Stimulated activated CD8-positive, alpha-beta memory T cell treated with anti-CD3 and anti-CD28 coated beads, Interleukin-7, amount 100 ng/mL, for 4 hours (primary cell): Measurements from ENCODE around the gene DECR2.

ENCODE experiments used
- DNase-seq, 2 donors: peaks; one replicate each; pipeline ENCODE4 v3.0.0-alpha.2; 2020; ENCODE audit warnings: low read depth in 2 of 2

Gene DECR2

DNA sequence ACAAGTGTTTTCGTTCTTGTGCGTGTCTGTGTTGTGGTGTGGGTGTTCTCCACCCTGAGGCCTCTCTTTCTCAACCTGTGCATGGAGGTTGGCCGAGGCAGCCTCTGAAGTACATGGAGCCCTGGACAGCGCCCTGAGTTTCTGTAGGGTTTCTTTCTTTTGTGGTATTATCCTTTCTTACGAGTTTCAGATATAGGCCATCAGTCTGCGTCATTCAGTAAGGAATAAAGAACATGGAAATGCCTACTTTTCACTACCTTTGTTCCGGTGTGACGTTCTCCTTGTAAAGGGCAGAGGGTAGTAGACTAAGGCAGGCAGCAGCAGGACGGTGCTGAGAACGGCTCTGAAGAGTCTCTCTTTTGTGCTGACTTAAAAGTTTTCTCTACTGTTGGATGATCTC, 42.3 kb downstream of the DECR2 start:
- no peak for DNase-seq

DNA sequence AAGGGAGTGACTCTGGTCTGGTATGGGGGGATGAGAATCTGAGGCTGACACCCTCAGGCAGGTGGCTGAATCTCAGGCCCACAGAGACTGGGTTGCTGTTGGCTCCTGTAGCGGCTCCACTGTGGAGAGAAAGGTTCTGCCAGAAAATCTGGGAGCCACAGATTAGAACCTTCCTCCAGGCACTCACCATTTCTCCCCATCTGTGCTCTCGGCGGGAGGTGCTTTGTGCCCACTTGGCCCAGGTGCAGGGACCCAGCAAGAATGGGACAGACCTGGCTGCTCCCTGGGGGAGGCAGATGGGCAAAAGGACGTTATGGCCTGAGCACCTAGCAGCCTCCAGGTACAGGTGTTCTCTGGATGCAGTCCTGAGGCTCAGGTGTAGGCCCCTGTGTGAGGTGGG, 43.9 kb downstream of the DECR2 start:
- no peak for DNase-seq

DNA sequence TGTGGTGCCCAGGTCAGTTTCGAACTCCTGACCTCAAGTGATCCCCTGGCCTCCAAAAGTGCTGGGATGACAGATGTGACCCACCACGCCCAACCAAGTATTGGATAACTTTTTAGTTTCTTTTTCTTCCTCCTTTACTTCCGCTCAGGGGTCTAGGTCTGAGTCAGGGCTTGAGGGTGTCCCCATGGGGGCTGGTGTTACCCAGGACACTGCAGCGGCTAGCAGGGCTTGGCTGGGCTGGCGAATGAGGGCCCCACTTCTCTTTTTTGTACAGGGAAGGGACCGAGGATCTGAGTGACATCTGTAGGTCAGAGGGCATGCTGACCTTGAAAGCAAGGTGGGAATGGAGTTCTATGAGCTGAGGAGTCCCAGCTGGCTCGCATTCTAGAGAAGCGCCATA, 48.7 kb downstream of the DECR2 start:
- no peak for DNase-seq

DNA sequence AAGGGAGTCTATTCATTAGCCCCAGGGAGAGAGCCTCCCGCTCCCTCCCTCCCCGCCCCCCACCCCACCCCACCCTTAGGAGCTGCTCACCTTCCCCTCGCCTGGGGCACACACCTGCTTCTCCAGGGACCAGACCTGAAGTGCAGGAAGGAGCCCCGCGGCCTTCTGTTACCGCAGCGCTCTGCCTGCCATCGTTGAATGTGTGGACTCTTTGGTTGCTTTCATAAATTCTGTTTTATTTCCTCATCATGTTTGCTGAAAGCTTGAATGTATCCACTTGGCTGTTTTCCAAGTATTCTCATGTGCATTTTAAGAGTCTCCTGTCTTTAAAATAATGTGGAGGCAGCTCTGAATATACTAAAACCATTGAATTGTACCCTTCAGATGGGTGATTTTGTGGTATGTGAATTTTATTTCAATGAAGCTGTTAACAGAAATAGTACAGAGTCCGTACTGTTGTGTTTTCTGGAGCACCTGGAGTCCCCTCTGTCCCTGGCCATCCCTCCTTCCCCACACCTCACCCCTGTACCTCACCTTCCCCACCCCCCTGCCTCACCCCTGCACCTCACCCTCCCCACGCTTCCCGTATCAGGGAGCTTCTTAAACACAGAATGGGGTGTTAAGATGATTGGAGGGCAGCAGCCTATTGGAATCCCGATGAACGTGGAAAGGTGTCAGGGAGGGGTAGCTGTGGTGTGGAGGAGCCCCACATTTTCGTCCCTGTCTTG, 49.3 kb downstream of the DECR2 start:
- DNase-seq: no peak

DNA sequence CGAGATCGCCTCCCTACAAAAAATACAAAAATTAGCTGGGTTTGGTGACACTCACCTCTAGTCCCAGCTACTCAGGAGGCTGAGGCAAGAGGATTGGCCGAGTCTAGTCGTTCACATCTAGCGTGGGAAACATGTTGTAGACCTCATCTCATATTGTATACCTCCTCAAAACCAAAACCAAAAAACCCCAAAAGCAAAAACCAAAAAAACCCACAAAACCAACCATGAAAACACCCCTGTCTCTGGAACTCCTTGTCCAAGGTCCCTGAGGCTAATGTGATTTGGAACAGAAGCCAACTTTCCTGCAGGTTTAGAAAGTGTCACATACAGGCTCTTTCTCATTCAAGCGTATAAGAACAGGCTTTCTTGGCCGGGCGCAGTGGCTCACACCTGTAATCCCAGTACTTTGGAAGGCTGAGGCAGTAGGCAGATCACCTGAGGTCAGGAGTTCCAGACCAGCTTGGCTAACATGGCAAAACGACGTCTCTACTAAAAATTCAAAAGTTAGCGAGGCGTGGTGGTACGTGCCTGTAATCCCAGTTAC, 52.8 kb downstream of the DECR2 start:
- DNase-seq: no peak

DNA sequence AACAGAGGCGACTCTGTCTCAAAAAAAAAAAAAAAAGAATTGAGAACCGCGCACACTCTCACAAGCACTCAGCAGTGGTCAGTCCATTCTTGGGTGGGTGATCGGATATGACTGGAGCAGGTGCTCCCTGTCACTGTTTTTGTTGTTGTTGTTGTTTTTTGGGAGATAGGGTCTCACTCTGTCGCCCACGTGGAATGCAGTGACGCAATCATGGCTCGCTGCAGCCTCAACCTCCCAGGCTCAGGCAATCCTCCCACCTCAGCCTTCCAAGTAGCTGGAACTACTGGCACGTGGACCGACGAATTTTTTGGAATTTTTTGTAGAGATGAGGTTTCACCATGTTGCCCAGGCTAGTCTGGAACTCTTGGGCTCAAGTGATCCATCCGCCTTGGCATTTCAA, 53.8 kb downstream of the DECR2 start:
- DNase-seq: no peak

DNA sequence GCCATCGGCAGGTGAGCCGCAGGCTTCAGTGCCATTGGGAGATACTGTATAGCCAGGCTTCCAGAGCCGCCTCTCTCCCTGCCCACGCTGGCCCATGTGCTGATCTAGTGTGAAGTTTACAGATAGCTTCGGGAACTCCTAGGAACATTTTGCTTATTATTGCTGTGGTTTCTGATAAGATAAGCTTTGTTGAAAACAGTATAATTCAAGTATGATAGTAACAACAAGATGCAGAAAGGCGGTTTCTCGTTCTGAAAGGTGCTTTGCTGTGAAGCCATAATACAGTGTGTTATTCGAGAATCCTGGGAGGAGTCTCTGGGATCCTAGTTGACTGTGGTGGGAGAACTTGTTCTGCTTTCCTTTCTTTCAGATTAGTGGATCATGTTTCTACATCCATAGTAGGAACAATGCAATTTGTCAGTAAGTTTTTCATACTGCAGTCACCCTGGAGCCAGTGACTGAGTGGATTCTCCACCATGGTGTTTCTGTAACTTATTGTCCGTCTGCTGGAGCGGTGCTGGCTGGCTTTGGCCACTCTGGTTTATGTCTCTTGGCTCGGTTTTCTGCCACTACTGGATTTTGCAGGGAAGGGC, 55.3 kb downstream of the DECR2 start:
- DNase-seq: no peak

DNA sequence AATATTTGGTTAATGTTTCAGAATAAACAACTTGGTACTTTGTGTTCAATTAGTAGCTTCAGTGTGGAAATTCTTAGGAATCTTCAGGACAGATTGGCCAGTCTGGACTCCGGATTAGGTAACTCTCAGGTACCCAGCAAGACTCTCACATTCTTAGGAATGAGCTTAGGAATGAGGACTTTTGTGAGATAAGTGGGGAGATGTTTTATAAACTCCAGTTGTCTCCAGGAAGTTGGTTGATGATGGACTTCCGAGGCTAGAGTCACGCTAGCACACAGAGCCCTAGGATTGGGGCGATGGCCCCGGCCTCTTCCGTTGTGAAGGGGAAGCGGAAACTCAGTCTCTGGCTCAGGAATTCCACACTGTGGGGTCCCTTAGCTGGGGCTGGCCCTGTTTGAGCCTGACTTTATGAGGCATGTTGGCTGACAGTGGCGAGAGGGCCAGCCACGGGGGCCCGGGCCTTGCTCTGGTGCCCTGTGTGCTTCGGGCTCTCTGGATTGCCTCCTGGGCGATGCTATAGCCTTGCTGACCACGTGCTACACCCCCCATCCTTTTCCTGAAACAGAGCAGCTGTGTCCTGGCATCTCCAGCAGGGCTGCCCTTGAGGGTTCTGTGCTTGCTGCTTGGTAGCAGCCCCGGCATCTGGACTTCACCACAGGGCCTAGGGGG, 56.2 kb downstream of the DECR2 start:
- DNase-seq: no peak

DNA sequence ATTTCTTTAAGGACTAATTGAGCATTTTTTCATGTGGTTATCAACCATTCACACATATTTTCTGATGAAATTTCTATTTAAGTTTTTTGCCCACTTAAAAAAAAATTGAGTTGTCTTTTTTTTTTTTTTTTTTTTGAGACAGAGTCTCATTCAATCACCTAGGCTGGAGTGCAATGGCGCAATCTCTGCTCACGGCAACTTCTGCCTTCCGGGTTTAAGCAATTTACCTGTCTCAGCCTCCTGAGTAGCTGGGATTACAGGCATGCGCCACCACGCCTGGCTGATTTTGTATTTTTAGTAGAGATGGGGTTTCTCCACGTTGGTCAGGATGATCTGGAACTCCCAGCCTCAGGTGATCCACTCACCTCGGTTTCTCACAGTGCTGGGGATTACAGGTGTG, 58.1 kb downstream of the DECR2 start:
- DNase-seq: no peak

DNA sequence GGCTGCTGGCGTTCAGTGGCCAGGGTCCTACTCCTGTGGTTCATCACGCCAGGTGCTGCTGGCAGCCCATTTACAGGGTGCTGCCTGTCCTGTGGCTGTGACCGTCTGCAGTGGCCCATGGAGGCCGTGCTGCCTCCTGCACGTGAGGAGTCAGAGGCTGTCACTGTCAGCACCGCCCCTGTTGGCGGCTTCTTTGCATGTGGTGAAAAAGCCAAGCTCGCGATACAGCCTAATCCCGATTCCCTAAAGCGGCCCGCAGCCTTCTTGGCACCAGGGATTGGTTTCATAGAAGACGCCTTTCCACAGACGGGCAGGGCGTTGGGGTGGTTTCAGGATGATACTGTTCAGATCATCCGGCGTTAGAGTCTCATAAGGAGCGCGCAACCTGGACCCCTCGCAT, 59.1 kb downstream of the DECR2 start:
- DNase-seq: no peak
